ENCODE results near the gene CILP. TPM values are rescaled to one million over a fixed set of nuclear protein-coding genes. Genes with fewer than 3 reads are reported as not detected.

CILP gene
- polyA plus RNA-seq, 3 donors = 0.13 TPM; not detected in 2

DNA sequence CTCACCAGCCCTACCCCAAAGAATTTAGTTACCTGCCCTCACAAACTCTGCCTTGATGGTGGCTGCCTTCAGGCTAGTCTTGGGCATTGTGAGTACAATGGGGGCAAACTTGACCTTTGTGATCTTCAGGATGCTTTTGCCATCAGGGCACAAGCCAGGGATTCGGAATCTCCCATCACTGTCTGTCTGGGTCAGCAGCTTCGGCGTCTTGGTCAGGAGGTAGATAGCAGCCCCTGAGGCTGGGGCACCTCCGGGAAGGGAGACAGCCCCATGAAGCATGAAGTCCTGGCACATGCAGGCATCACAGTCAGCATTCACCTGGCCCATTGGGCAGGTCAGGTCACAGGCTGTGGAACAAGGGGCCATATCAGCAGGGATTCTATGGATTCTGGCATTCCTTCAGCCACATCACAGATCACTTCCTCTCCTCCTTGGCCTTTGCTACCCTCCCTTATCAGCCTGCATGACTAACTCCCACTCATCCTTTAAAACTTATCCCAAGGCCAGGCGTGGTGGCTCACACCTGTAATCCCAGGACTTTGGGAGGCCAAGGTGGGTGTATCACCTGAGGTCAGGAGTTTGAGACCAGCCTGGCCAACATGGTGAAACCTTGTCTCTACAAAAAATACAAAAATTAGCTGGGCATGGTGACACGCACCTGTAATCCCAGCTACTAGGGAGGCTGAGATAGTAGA, 6.9 kb downstream of the CILP start:
- Histone ChIP-seq H3K36me3 (replicated peaks in 1 of 2; ENCODE audit: control insufficient read depth in 1 of 2, insufficient read depth in 2 of 2, low read length in 2 of 2) (no peaks in the 10 kb centered on the region), H3K27ac (ENCODE audit: low read depth in 1 of 2, low read length in 2 of 2) (no peak overlapping the region), H3K9me3 (replicated peaks in 1 of 2; ENCODE audit: control insufficient read depth in 1 of 2, insufficient read depth in 1 of 2, low read length in 2 of 2) (no peaks in the 10 kb centered on the region), H4K20me1 (ENCODE audit: insufficient read depth, low read length) (no peaks in the 10 kb centered on the region), H3K4me3 (replicated peaks in 1 of 3; ENCODE audit: low read depth in 2 of 3, low read length in 3 of 3) (no peak overlapping the region), H3K9ac (ENCODE audit: insufficient read depth, low read length, poor library complexity, severe bottlenecking) (no peak overlapping the region), H3K27me3 (ENCODE audit: control insufficient read depth in 2 of 2, insufficient read depth in 2 of 2, low read length in 2 of 2) (no peaks in the 10 kb centered on the region), H3K79me2 (ENCODE audit: insufficient read depth, low read length) (no peaks in the 10 kb centered on the region), H2AFZ (ENCODE audit: insufficient read depth, low read depth, low read length, poor library complexity, severe bottlenecking) (no peak overlapping the region), H3K4me1 (ENCODE audit: control insufficient read depth in 1 of 2, insufficient read depth in 2 of 2, low read length in 2 of 2) (no peaks in the 10 kb centered on the region), H3K4me2 (replicated peaks; ENCODE audit: extremely low read depth, low read length, poor library complexity, severe bottlenecking) (no peak overlapping the region)
- no peak for DNase-seq
- 97% methylated on average over 5 of the region's 6 CpGs for WGBS (ENCODE audit: insufficient coverage)
- TF ChIP-seq, protein P1, sequence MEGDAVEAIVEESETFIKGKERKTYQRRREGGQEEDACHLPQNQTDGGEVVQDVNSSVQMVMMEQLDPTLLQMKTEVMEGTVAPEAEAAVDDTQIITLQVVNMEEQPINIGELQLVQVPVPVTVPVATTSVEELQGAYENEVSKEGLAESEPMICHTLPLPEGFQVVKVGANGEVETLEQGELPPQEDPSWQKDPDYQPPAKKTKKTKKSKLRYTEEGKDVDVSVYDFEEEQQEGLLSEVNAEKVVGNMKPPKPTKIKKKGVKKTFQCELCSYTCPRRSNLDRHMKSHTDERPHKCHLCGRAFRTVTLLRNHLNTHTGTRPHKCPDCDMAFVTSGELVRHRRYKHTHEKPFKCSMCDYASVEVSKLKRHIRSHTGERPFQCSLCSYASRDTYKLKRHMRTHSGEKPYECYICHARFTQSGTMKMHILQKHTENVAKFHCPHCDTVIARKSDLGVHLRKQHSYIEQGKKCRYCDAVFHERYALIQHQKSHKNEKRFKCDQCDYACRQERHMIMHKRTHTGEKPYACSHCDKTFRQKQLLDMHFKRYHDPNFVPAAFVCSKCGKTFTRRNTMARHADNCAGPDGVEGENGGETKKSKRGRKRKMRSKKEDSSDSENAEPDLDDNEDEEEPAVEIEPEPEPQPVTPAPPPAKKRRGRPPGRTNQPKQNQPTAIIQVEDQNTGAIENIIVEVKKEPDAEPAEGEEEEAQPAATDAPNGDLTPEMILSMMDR (IDR thresholded peaks at IDR 0.05) = no peak
- no peak overlapping the region for H3K4me3 Mint-ChIP-seq
- H3K36me3 Mint-ChIP-seq = no peaks in the 10 kb centered on the region
- no peaks in the 10 kb centered on the region for H3K4me1 Mint-ChIP-seq
- peak overlapping the region in 1 of 7 donors; percentile 47 for H3K27ac Mint-ChIP-seq
- intact Hi-C loops (cut with micrococcal nuclease) = no loop called here
- H3K27me3 Mint-ChIP-seq (ENCODE audit: low read depth in 3 of 3) = peaks cover 1 to 12% (median 4%) of the 10 kb centered on the region in 3 donors
- peaks cover 0 to 2% (median 0%) of the 10 kb centered on the region in 7 donors for H3K9me3 Mint-ChIP-seq

DNA sequence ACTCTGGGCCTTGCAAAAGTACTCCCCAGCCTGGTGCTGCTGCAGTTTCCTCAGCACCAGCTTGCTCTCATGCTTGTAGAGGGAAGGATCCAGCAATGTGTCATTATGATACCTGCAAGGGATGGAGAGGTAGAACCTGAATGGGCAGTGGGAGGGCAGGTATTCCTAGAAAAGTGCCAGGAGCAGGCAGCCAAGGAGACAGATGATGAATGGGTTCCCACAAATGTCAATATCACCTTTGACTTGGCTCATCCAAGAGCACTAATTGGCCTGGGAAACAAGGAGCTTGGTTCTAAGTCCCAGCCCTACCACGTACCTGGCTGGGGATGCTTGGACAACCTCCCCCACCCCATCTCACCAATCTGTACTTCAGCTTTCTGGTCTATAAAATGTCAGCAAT, 9.4 kb downstream of the CILP start:
- no CpG with 5 or more reads among the region's 1 CpG for WGBS (ENCODE audit: insufficient coverage)
- Histone ChIP-seq H3K9me3 (replicated peaks in 1 of 2; ENCODE audit: control insufficient read depth in 1 of 2, insufficient read depth in 1 of 2, low read length in 2 of 2) (no peaks in the 10 kb centered on the region), H3K27me3 (ENCODE audit: control insufficient read depth in 2 of 2, insufficient read depth in 2 of 2, low read length in 2 of 2) (no peaks in the 10 kb centered on the region), H4K20me1 (ENCODE audit: insufficient read depth, low read length) (no peaks in the 10 kb centered on the region), H3K36me3 (replicated peaks in 1 of 2; ENCODE audit: control insufficient read depth in 1 of 2, insufficient read depth in 2 of 2, low read length in 2 of 2) (no peaks in the 10 kb centered on the region), H3K4me2 (replicated peaks; ENCODE audit: extremely low read depth, low read length, poor library complexity, severe bottlenecking) (no peak overlapping the region), H3K4me1 (ENCODE audit: control insufficient read depth in 1 of 2, insufficient read depth in 2 of 2, low read length in 2 of 2) (no peaks in the 10 kb centered on the region), H3K79me2 (ENCODE audit: insufficient read depth, low read length) (no peaks in the 10 kb centered on the region), H3K4me3 (replicated peaks in 1 of 3; ENCODE audit: low read depth in 2 of 3, low read length in 3 of 3) (no peak overlapping the region), H2AFZ (ENCODE audit: insufficient read depth, low read depth, low read length, poor library complexity, severe bottlenecking) (no peak overlapping the region), H3K9ac (ENCODE audit: insufficient read depth, low read length, poor library complexity, severe bottlenecking) (no peak overlapping the region), H3K27ac (ENCODE audit: low read depth in 1 of 2, low read length in 2 of 2) (no peak overlapping the region)
- Mint-ChIP-seq H3K4me1 (no peaks in the 10 kb centered on the region), H3K36me3 (no peaks in the 10 kb centered on the region), H3K27me3 (ENCODE audit: low read depth in 3 of 3) (peaks cover 1 to 12% (median 4%) of the 10 kb centered on the region in 3 donors), H3K4me3 (no peak overlapping the region), H3K9me3 (peaks cover 0 to 2% (median 0%) of the 10 kb centered on the region in 7 donors), H3K27ac (no peak overlapping the region)
- TF ChIP-seq, protein P1 (IDR thresholded peaks at IDR 0.05) = no peak
- intact Hi-C loops (cut with micrococcal nuclease) = no loop called here
- no peak for DNase-seq
